Muscle layer of colon (tissue), 2 donors: ENCODE measurements around the gene GPR179.

Source experiments
- H3K27ac ChIP-seq: one replicate; pipeline ENCODE4 v1.7.0; 2013; ENCODE audit warnings: low read depth, mild to moderate bottlenecking, low read length, moderate library complexity
- H3K27me3 ChIP-seq, 2 donors: one replicate each; pipeline ENCODE4 v1.7.0; 2013; ENCODE audit warnings: low read length in 2 of 2, mild to moderate bottlenecking in 2 of 2; ENCODE audit not compliant: insufficient read depth in 2 of 2, control insufficient read depth in 1 of 2
- H3K36me3 ChIP-seq: one replicate; pipeline ENCODE4 v1.7.0; 2013; ENCODE audit warnings: mild to moderate bottlenecking, low read length; ENCODE audit not compliant: insufficient read depth
- H3K4me1 ChIP-seq: one replicate; pipeline ENCODE4 v1.7.0; 2013; ENCODE audit warnings: mild to moderate bottlenecking, low read length; ENCODE audit not compliant: insufficient read depth
- H3K4me3 ChIP-seq, 2 donors: one replicate each; pipeline ENCODE4 v1.7.0; 2013; ENCODE audit warnings: low read length in 2 of 2, low read depth in 1 of 2, mild to moderate bottlenecking in 1 of 2, moderate library complexity in 1 of 2
- H3K9ac ChIP-seq: one replicate; pipeline ENCODE4 v1.7.0; 2013; ENCODE audit warnings: low read length
- H3K9me3 ChIP-seq: one replicate; pipeline ENCODE4 v1.7.0; 2013; ENCODE audit warnings: mild to moderate bottlenecking, low read length
- donor health status: abdominal sarcoma.
- donor health status: Adenocarcinoma of cecum.

The GPR179 gene

DNA sequence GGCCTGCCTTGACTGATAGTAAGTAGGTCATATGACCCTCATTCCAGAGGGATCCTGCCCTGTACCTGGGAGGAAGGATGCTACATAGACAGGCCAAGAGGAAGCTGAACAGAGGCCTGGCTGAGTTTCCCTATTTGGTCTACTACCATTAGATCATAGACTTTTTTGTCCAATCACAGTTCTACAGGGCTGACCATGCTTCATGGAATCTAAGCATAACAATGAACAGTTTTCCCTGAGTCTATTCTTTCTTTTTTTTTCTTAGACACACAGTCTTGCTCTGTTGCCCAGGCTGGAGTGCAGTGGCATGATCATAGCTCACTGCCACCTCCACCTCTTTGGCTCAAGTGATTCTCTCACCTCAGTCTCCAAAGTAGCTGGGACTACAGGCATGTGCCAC, 3.9 kb downstream of the GPR179 start:
- no peak overlapping the region for H3K27ac ChIP-seq
- no peaks in the 10 kb centered on the region for H3K9me3 ChIP-seq
- H3K9ac ChIP-seq, result no peak overlapping the region
- H3K27me3 ChIP-seq, result no peaks in the 10 kb centered on the region
- H3K4me3 ChIP-seq, result no peak overlapping the region
- H3K4me1 ChIP-seq, result peaks cover 6% of the 10 kb centered on the region
- H3K36me3 ChIP-seq, result no peaks in the 10 kb centered on the region

- Histone ChIP-seq H3K9ac (no peak overlapping the region), H3K4me3 (no peak overlapping the region), H3K9me3 (no peaks in the 10 kb centered on the region), H3K36me3 (no peaks in the 10 kb centered on the region), H3K4me1 (peaks cover 6% of the 10 kb centered on the region), H3K27me3 (peaks cover 7 to 12% of the 10 kb centered on the region in 2 donors), H3K27ac (no peak overlapping the region)
These were observed 5.2 kb downstream of the GPR179 start for GRCh38 chr17:38338535-38338934.

DNA sequence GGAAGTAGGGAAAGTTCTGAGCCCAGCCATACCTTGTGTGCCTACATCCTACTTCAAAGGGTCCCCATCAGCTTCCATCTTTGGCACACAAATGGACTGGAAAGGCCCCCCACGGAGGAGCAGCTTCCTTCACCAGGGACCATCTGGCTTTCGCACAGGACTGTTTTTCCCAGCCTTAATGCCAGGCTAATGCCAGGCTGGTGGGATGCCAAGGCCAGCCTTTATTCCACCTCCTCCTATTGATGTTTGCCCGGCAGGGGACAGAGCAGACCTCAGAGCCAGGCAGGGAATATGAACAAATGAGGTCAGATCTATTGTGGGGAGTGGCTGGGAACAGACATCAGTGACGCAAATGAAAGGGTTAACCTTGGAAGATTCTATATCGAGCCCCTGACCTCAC, 5.7 kb downstream of the GPR179 start:
- no peaks in the 10 kb centered on the region for H3K36me3 ChIP-seq
- no peaks in the 10 kb centered on the region for H3K9me3 ChIP-seq
- H3K4me1 ChIP-seq, result peaks cover 6% of the 10 kb centered on the region
- peaks cover 7 to 15% of the 10 kb centered on the region in 2 donors for H3K27me3 ChIP-seq
- H3K4me3 ChIP-seq, result no peak overlapping the region
- no peak overlapping the region for H3K9ac ChIP-seq
- no peak overlapping the region for H3K27ac ChIP-seq

DNA sequence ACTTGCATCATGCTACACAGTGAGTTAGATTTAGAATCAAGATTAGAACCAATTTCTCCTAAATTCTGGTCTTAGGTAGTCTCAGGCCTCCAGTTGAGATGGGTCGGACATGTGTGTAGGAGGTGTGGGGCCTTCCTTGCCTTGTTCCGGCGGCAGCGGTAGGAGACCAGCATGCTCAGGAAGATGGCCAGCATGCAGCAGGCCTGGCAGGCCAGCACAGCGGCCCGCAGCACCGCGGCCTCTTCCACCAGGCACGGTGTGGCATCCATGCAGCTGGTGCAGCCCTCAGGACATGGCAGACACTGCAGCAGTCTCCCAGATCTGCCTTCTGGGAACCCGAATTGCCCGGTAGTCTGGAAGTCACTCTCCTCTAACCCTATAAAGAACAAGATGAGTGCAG, 6.9 kb downstream of the GPR179 start:
- Histone ChIP-seq H3K27me3 (peaks cover 7 to 18% of the 10 kb centered on the region in 2 donors), H3K4me1 (peaks cover 6% of the 10 kb centered on the region), H3K4me3 (no peak overlapping the region), H3K9ac (no peak overlapping the region), H3K9me3 (no peaks in the 10 kb centered on the region), H3K27ac (no peak overlapping the region), H3K36me3 (no peaks in the 10 kb centered on the region)

DNA sequence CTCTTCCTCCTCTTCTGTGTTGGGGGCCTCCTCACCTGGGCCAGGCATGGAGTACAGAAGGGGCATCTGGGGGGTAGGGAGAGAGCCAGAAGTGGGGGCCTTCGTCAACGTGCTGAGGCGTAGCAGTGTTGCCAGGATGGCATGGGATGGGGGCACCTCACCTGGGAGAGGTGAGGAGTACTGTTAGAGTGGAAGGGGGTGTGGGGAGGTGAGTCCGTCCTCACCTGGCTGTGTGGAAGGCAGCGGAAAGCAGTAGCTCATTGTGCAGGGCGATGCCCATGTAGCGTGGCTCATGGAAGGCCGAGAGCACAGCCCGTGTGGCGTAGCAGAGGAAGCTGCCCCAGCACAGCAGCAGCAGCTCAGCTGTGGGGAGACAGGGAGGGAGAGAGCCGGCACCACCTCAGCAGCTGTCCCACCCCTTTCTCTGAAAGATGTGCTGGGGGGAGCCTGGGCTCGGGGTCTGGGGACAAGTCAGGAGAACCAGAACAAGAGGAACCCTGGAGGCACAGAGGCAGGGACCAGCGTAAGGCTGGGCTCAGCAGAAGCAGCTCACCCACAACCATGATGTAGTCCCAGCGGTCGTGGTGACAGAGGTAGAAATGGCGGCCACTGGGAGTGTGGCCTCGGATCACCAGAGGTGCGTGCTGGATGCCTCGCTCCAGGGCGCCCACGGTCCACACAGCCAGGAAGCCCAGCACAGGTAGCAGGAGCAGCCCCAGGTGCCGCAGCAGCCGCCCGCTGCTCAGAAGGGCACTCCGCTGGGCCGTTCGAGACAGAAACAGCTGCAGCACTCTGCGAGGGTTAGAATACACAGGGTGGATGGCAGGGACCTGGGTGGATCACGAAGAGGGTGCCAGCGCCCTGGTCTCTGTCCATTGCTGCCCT, 9.0 kb downstream of the GPR179 start:
- H3K4me1 ChIP-seq, result no peaks in the 10 kb centered on the region
- no peaks in the 10 kb centered on the region for H3K9me3 ChIP-seq
- no peak overlapping the region for H3K27ac ChIP-seq
- H3K4me3 ChIP-seq, result no peak overlapping the region
- no peak overlapping the region for H3K9ac ChIP-seq
- H3K27me3 ChIP-seq, result peaks cover 7 to 33% of the 10 kb centered on the region in 2 donors
- H3K36me3 ChIP-seq, result no peaks in the 10 kb centered on the region

GRCh38 chr17:38333635-38334295, 10.0 kb downstream of the GPR179 start:
- Histone ChIP-seq H3K4me3 (no peak overlapping the region), H3K27me3 (peaks cover 7 to 33% of the 10 kb centered on the region in 2 donors), H3K27ac (no peak overlapping the region), H3K9me3 (no peaks in the 10 kb centered on the region), H3K9ac (no peak overlapping the region), H3K4me1 (no peaks in the 10 kb centered on the region), H3K36me3 (no peaks in the 10 kb centered on the region)

DNA sequence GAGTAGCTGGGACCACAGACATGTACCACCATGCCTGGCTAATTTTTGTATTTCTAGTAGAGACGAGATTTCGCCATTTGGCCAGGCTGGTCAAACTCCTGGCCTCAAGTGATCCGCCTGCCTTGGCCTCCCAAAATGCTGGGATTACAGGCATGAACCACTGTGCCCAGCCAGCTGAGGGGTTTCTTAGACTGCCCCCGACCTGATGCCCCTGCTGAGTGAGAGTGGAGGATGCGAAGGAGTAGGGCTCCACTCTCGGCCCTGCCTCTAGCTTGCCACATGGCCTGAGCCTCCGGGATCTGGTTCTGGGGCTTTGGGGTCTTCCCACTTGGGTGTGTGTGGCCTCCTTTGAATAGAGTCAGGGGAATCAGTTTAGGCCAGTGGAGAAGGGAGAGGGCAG, 11.0 kb downstream of the GPR179 start:
- no peaks in the 10 kb centered on the region for H3K4me1 ChIP-seq
- H3K27ac ChIP-seq, result no peak overlapping the region
- H3K4me3 ChIP-seq, result no peak overlapping the region
- H3K36me3 ChIP-seq, result no peaks in the 10 kb centered on the region
- no peaks in the 10 kb centered on the region for H3K9me3 ChIP-seq
- H3K9ac ChIP-seq, result no peak overlapping the region
- H3K27me3 ChIP-seq, result peaks cover 7 to 33% of the 10 kb centered on the region in 2 donors

DNA sequence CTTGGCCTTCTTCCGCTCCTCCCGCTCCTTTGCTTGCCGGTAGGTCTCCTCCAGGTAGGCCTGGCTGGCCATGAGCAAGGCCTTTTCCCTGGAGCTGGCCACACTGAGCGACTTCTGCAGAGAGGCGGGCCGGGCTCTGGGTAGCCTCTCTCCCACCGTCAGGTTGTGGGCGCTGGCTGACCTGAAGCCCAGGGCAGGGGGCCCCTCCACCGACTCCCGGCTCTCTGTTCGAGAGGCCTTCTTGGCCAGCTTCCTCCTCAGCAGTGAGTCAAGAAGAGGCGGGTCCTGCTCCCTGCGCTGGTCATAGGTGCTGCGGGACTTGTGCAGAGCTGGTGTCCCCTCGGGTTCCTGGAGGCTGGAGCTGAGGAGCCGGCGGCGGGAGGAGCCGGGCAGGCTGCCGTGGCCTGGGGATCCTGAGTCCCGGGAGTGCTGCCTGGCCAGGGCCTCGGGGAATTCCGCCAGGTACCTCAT, 12.8 kb downstream of the GPR179 start:
- Histone ChIP-seq H3K27ac (no peak overlapping the region), H3K9me3 (no peaks in the 10 kb centered on the region), H3K36me3 (no peaks in the 10 kb centered on the region), H3K4me3 (no peak overlapping the region), H3K27me3 (peaks cover 7 to 33% of the 10 kb centered on the region in 2 donors), H3K4me1 (no peaks in the 10 kb centered on the region), H3K9ac (no peak overlapping the region)

DNA sequence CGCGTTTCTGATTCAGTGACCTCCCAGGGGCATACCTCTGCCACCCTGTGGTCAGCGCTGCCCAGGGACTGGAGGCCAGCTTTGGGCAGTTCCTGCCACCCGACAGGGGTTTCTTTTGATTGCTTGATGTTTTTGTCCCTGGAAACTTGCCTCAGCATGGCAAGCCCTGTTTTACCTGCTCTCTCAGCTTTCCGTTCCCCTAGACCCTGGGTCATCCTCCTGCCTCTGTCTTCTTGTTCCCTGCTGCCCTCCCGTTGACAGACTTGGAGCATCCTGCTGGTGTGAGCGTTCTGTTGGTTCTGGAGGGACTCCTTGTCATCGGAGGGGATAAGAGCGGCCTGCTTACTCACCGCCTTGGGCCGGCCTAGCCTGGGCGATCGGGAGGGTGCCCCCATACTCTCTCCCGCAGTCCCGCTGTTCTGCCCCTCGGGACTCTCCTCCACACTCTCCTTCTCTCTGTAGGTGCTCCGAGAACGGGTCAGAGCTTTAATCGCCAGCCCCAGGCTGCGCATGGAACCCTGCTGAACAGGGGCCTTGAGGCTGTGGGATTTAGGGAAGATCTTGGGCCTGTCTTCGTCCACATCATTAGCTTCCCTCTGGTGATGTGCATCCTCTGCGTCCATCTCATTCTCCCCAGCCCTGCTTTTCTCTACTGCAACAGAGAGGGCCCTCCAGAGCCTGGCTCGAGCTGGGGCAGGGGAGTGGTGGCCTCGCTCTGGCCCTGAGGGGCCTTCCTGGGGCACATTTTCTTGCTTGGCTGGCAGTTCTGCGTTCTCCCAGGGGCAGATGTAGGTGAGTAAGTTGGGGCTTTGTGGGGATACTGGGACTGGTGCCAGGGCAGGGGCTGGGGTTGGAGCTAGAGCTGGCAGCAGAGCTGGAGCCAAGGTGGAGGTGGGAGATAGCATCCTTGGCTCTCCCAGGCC, 13.7 kb downstream of the GPR179 start:
- H3K27ac ChIP-seq, result no peak overlapping the region
- no peaks in the 10 kb centered on the region for H3K4me1 ChIP-seq
- no peaks in the 10 kb centered on the region for H3K36me3 ChIP-seq
- peaks cover 7 to 33% of the 10 kb centered on the region in 2 donors for H3K27me3 ChIP-seq
- H3K4me3 ChIP-seq, result no peak overlapping the region
- H3K9me3 ChIP-seq, result no peaks in the 10 kb centered on the region
- no peak overlapping the region for H3K9ac ChIP-seq

DNA sequence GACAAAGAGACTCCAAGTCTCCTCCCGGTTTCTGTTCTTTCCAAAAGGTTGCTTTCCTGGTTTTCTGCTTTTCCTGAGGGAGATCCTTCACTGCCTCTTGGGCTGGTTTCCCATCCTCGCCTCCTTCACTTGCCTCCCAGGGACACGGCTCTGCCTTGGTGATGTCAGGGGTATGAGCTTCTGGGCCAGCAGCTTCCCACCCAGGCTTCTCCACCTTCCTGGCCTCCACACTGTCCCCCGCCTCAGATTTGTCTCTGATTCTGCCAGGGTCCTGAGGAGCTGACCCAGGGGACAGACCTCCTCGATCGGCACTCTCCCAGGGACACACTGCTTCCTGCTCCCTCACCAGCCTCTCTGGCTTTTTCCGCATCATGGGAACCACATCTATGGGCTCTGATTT, 14.5 kb downstream of the GPR179 start:
- Histone ChIP-seq H3K36me3 (no peaks in the 10 kb centered on the region), H3K27ac (no peak overlapping the region), H3K9ac (no peak overlapping the region), H3K9me3 (no peaks in the 10 kb centered on the region), H3K27me3 (peaks cover 6 to 27% of the 10 kb centered on the region in 2 donors), H3K4me3 (no peak overlapping the region), H3K4me1 (no peaks in the 10 kb centered on the region)

DNA sequence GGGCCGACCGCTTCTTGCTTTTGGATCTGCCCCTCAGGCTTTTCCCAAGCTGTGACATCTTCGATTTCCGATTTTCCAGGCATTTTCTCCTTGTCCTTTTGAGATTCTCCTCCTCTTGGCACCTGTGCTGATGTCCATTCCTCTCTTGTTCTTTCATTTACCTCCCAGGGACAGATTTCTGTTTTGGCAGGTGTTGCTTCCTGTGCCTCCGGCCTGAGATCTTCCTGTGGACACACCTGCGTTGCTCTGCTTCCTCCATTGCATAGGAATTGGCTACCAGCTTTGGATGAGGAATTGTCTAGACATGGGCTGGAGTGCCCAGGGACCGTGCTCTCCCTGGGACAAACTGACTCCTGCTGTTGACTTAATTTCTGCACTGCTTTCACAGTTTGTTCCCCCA, 15.1 kb downstream of the GPR179 start:
- Histone ChIP-seq H3K27ac (no peak overlapping the region), H3K4me3 (no peak overlapping the region), H3K4me1 (no peaks in the 10 kb centered on the region), H3K9me3 (no peaks in the 10 kb centered on the region), H3K27me3 (peaks cover 0 to 21% of the 10 kb centered on the region in 2 donors), H3K36me3 (no peaks in the 10 kb centered on the region), H3K9ac (no peak overlapping the region)
